Measurements from ENCODE around the gene ST8SIA6. TPM values are rescaled to one million over a fixed set of nuclear protein-coding genes. Genes with fewer than 3 reads are reported as not detected.
"Not testable (repeated sequence)": the region's sequence is repeated elsewhere in the genome, so short reads cannot be mapped to it uniquely, and the experiment has no call there.

Gene ST8SIA6
- total RNA-seq, 1 donor from 2014 or later = not detected

DNA sequence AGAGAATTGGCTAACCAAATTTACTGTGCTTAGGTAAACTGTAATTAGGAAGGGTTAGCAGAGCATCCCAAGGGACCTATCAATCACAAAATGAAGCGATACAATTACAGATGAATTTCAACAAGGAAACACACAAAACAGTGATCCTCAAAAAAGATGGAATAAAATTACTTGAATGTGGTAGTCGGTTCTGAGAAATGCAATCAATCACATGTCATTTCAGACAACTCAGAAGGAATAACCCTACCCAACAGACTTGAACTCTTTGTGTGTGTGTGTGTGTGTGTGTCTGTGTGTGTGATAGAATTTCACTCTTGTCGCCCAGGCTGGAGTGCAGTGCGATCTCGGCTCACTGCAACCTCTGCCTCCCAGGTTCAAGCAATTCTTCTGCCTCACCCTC is 43.5 kb downstream of the ST8SIA6 start:
- Mint-ChIP-seq H3K4me1 (peaks cover 17% of the 10 kb centered on the region), H3K27me3 (peaks cover 11% of the 10 kb centered on the region), H3K36me3 (ENCODE audit: low read depth) (peaks cover 2% of the 10 kb centered on the region), H3K9me3 (no peaks in the 10 kb centered on the region), H3K27ac (no peak overlapping the region), H3K4me3 (no peak overlapping the region)
- intact Hi-C loops (cut with micrococcal nuclease) = loop anchor here (10.0 kb wide), 1 partner anchor 174 kb away; no protein-coding TSS in a partner anchor
- DNase-seq = no peak

GRCh38 chr10:17409170-17409733 is 45.1 kb downstream of the ST8SIA6 start:
- Mint-ChIP-seq H3K27ac (no peak overlapping the region), H3K9me3 (no peaks in the 10 kb centered on the region), H3K4me3 (no peak overlapping the region), H3K36me3 (ENCODE audit: low read depth) (no peaks in the 10 kb centered on the region), H3K27me3 (peaks cover 12% of the 10 kb centered on the region), H3K4me1 (peaks cover 14% of the 10 kb centered on the region)
- DNase-seq = peak; percentile 71
- intact Hi-C loops (cut with micrococcal nuclease) = loop anchor here (1.0 kb wide), 1 partner anchor 21 kb away; no protein-coding TSS in a partner anchor

DNA sequence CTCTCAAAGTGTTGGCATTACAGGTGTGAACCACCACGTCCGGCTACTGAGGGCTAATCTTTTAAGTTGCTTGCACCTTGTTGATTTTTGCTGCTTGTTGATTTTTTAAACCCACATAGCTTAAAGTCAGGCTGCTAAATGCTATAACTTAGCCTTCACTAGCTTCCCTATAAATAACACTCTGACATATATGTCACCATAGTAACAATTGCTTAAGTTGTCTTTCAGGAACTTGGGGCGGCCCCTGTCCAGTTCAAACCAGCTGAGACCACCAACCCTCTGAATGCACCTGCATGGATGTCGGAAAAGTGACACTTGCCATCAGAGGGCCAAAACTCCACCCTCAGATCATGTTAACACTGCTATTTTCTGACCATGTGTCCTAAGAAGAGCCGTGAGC is 47.3 kb downstream of the ST8SIA6 start:
- DNase-seq = no peak
- no peak overlapping the region for H3K4me3 Mint-ChIP-seq
- peaks cover 12% of the 10 kb centered on the region for H3K27me3 Mint-ChIP-seq
- no peaks in the 10 kb centered on the region for H3K36me3 Mint-ChIP-seq (ENCODE audit: low read depth)
- no peaks in the 10 kb centered on the region for H3K9me3 Mint-ChIP-seq
- H3K4me1 Mint-ChIP-seq = peaks cover 14% of the 10 kb centered on the region
- no peak overlapping the region for H3K27ac Mint-ChIP-seq
- intact Hi-C loops (cut with micrococcal nuclease) = no loop called here

DNA sequence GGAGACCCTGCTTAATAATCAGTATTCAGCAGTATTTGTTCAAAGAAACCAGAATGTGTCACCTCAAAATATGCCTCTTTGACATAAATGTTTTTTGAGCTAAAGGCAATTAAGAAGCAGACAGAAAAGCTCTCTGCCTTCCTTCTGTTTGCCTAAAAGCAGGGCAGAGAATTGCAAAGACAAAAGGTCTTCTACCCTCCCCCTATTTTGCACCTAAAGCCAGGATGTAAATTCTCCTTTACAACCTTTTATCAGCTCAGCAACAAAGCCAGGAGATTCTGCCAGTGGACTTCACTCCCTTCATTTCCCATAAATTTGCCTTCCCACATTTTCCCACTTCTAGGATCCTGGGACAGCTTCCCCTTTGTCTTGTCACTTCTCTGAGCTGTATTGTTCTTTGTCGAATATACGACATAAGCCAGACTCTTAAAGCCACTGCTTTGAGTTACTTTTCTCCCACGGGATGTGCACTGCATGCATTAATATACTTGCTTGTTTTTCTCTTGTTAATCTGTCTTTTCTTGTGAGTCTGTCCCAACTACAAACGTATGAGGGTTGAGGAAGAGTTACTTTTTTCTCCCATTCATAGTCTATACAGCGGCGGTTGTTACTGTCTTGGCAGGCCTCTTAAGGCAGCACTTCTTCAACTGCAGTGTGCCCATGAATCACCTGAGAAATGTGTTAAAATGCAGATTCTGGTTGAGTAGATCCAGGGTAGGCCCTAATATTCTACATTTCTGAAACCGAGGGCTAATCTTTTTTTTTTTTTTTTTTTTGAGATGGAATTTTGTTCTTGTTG is 48.2 kb downstream of the ST8SIA6 start:
- Mint-ChIP-seq H3K4me3 (no peak overlapping the region), H3K36me3 (ENCODE audit: low read depth) (no peaks in the 10 kb centered on the region), H3K4me1 (peaks cover 12% of the 10 kb centered on the region), H3K27me3 (peaks cover 12% of the 10 kb centered on the region), H3K27ac (no peak overlapping the region), H3K9me3 (no peaks in the 10 kb centered on the region)
- intact Hi-C loops (cut with micrococcal nuclease) = no loop called here
- DNase-seq = no peak

DNA sequence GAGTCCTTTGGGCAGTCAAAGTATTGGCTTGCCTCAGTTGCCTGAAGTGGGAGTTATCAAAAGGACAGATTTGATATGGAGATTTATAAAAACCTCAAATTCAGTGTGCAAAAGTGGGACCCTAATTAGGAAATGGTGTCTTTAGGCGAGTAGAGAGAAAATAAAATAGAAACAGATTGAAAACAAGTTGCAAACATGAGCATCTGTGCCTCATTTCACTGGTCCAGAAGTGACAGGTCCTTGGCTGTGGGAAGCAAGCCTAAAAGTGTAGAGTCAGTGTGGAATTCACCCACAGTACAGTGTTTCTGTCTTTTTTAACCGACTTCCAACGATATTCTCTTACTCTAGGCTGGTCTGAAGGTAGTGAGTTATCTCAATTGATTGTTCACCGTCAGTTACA is 51.2 kb downstream of the ST8SIA6 start:
- intact Hi-C loops (cut with micrococcal nuclease) = no loop called here
- Mint-ChIP-seq H3K9me3 (no peaks in the 10 kb centered on the region), H3K4me1 (no peaks in the 10 kb centered on the region), H3K4me3 (no peak overlapping the region), H3K36me3 (ENCODE audit: low read depth) (no peaks in the 10 kb centered on the region), H3K27ac (no peak overlapping the region), H3K27me3 (peaks cover 14% of the 10 kb centered on the region)
- DNase-seq = no peak

DNA sequence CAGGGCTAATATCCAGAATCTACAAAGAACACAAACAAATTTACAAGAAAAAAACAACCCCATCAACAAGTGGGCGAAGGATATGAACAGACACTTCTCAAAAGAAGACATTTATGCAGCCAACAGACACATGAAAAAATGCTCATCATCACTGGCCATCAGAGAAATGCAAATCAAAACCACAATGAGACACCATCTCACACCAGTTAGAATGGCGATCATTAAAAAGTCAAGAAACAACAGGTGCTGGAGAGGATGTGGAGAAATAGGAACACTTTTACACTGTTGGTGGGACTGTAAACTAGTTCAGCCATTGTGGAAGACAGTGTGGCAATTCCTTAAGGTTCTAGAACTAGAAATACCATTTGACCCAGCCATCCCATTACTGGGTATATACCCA is 52.4 kb downstream of the ST8SIA6 start:
- H3K27ac Mint-ChIP-seq; H3K4me1 Mint-ChIP-seq; DNase-seq; intact Hi-C loops (cut with micrococcal nuclease); H3K4me3 Mint-ChIP-seq; H3K9me3 Mint-ChIP-seq; H3K36me3 Mint-ChIP-seq (ENCODE audit: low read depth): not testable (repeated sequence)
- peaks cover 15% of the 10 kb centered on the region for H3K27me3 Mint-ChIP-seq

GRCh38 chr10:17396004-17396403 is 58.4 kb downstream of the ST8SIA6 start:
- no peak for DNase-seq
- Mint-ChIP-seq H3K4me3 (no peak overlapping the region), H3K36me3 (ENCODE audit: low read depth) (no peaks in the 10 kb centered on the region), H3K9me3 (no peaks in the 10 kb centered on the region), H3K27me3 (peaks cover 15% of the 10 kb centered on the region), H3K4me1 (peaks cover 4% of the 10 kb centered on the region), H3K27ac (no peak overlapping the region)
- intact Hi-C loops (cut with micrococcal nuclease) = no loop called here

GRCh38 chr10:17394854-17395253 is 59.5 kb downstream of the ST8SIA6 start:
- Mint-ChIP-seq H3K4me1 (peaks cover 4% of the 10 kb centered on the region), H3K27me3 (peaks cover 15% of the 10 kb centered on the region), H3K36me3 (ENCODE audit: low read depth) (no peaks in the 10 kb centered on the region), H3K27ac (no peak overlapping the region), H3K9me3 (no peaks in the 10 kb centered on the region), H3K4me3 (no peak overlapping the region)
- DNase-seq = no peak
- intact Hi-C loops (cut with micrococcal nuclease) = no loop called here

GRCh38 chr10:17387861-17388503 is 66.4 kb downstream of the ST8SIA6 start:
- intact Hi-C loops (cut with micrococcal nuclease) = no loop called here
- Mint-ChIP-seq H3K4me1 (no peaks in the 10 kb centered on the region), H3K27ac (no peak overlapping the region), H3K36me3 (ENCODE audit: low read depth) (no peaks in the 10 kb centered on the region), H3K4me3 (no peak overlapping the region), H3K9me3 (no peaks in the 10 kb centered on the region), H3K27me3 (peaks cover 2% of the 10 kb centered on the region)
- DNase-seq = no peak

DNA sequence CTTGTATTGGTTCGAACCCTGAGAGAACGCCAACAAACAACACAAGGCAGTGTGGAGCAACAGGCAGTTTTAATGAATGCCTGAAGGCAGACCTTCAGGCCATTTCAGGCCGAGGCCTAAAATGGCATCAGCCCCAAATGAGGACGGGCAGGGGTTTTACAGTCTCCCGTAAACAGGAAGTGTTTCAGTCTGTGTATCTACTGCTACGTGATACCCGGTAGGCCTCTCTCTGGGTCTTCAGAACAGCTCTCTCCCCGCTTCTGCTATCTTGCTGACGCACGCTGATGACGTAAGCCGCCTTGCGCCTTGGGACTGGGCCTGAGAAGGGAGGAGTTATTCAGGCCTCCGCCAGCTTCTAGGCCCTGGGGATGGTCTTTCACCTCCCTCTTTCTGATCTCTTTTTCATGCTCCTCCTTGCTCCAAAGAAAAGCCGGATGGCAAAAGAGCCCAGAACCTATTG is 67.7 kb downstream of the ST8SIA6 start:
- no peaks in the 10 kb centered on the region for H3K9me3 Mint-ChIP-seq
- no peak for DNase-seq
- H3K4me1 Mint-ChIP-seq = no peaks in the 10 kb centered on the region
- H3K27ac Mint-ChIP-seq = no peak overlapping the region
- no peak overlapping the region for H3K4me3 Mint-ChIP-seq
- H3K36me3 Mint-ChIP-seq (ENCODE audit: low read depth) = no peaks in the 10 kb centered on the region
- intact Hi-C loops (cut with micrococcal nuclease) = no loop called here
- H3K27me3 Mint-ChIP-seq = no peaks in the 10 kb centered on the region

DNA sequence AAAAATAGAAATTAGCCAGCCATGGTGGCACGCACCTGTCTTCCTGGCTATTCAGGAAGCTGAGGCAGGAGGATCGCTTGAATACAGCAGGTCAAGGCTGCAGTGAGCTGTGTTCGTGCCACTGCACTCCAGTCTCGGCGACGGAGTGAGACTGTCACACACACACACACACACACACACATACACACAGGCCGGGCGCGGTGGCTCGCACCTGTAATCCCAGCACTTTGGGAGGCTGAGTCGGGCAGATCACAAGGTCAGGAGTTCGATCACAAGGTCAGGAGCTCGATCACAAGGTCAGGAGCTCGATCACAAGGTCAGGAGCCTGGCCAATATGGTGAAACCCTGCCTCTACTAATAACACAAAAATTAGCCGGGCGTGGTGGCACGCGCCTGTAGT is 68.4 kb downstream of the ST8SIA6 start:
- intact Hi-C loops (cut with micrococcal nuclease) = no loop called here
- H3K4me1 Mint-ChIP-seq = no peaks in the 10 kb centered on the region

GRCh38 chr10:17385066-17385465 is 69.3 kb downstream of the ST8SIA6 start:
- Mint-ChIP-seq H3K9me3 (no peaks in the 10 kb centered on the region), H3K4me3 (no peak overlapping the region), H3K27ac (no peak overlapping the region), H3K36me3 (ENCODE audit: low read depth) (no peaks in the 10 kb centered on the region), H3K4me1 (no peaks in the 10 kb centered on the region), H3K27me3 (no peaks in the 10 kb centered on the region)
- DNase-seq = no peak
- intact Hi-C loops (cut with micrococcal nuclease) = no loop called here

More for the DNA sequence above, 68.4 kb downstream of the ST8SIA6 start:
- DNase-seq = no peak
- Mint-ChIP-seq H3K27ac (no peak overlapping the region), H3K36me3 (ENCODE audit: low read depth) (no peaks in the 10 kb centered on the region), H3K27me3 (no peaks in the 10 kb centered on the region), H3K4me3 (no peak overlapping the region), H3K9me3 (no peaks in the 10 kb centered on the region)

DNA sequence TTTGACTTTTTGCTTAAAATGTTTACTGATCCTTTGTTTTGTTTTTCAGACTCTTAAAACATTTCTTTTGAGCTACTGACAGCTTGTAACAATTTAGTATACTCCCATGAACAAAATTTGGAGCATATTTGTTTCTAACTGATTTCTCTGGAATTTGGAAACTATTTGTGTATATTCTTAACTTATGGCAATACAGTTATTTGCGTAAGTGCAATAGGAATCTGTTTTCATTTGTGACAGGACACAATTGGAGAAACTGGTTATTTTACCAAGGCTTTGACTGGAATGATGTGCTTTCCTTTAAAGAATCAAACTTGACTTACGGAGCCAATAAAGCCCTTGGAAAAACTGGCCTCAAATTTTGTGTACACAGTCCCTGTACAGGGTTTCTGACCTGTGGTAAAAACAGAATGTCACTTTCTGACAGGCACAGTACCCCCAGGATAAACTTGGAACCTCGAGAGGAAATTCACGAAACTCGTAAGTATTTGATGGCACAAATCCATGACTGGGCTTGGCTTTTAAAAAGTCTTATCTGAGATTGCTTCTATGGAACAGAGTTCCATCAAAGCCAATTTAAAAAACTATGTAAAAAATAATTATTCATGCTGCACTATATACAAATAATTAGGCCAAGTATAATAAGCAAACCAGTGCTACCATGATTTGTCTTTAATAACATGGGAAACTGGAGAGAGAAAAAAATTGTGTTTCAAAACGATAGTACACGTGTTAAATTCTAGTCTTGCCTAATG is 70.4 kb downstream of the ST8SIA6 start:
- intact Hi-C loops (cut with micrococcal nuclease) = no loop called here
- Mint-ChIP-seq H3K9me3 (no peaks in the 10 kb centered on the region), H3K36me3 (ENCODE audit: low read depth) (no peaks in the 10 kb centered on the region), H3K27me3 (no peaks in the 10 kb centered on the region), H3K27ac (no peak overlapping the region), H3K4me1 (no peaks in the 10 kb centered on the region), H3K4me3 (no peak overlapping the region)
- no peak for DNase-seq
